Cardiac muscle cell (in vitro differentiated cells and primary cell): ENCODE results near the gene CAPN15. TPM values are rescaled to one million over a fixed set of nuclear protein-coding genes. Genes with fewer than 3 reads are reported as not detected.
"Not testable (repeated sequence)": the region's sequence is repeated elsewhere in the genome, so short reads cannot be mapped to it uniquely, and the experiment has no call there.

ENCODE experiments used
- DNase-seq, 2 donors: peaks; one replicate each; pipeline versions ENCODE4 v3.0.0 to v3.0.0-alpha.2; 2010 to 2017; ENCODE audit warnings: low read depth in 1 of 2, low spot score in 1 of 2
- H3K27ac ChIP-seq: fragments of 200-600 bp; sonication (generic); 2 replicates; pipeline ENCODE4 v1.5.1; 2016
- H3K27me3 ChIP-seq: fragments of 200-600 bp; sonication (generic); 2 replicates; pipeline ENCODE4 v1.6.0; 2016; ENCODE audit warnings: control low read depth
- H3K36me3 ChIP-seq: fragments of 200-600 bp; sonication (generic); 2 replicates; pipeline ENCODE4 v1.5.1; 2016; ENCODE audit warnings: control low read depth
- H3K4me1 ChIP-seq: fragments of 200-600 bp; sonication (generic); 2 replicates; pipeline ENCODE4 v1.8.1; 2017; ENCODE audit warnings: low read depth, mild to moderate bottlenecking, mixed run types
- H3K4me3 ChIP-seq: fragments of 200-600 bp; sonication (generic); 2 replicates; pipeline ENCODE4 v1.5.1; 2016; ENCODE audit warnings: mild to moderate bottlenecking
- H3K9me3 ChIP-seq: fragments of 200-600 bp; sonication (generic); 2 replicates; pipeline ENCODE4 v1.5.1; 2017; ENCODE audit warnings: low read depth, mild to moderate bottlenecking, control low read depth
- CTCF ChIP-seq: IDR thresholded peaks from 2 replicates; pipeline ENCODE4 v1.5.1; 2012; ENCODE audit warnings: low read depth, mild to moderate bottlenecking, low read length
- polyA plus RNA-seq: library from polyadenylated mRNA; unstranded; fragments of >200 nt; fragmentation: Nextera tagmentation; extraction: Ambion mirVana; gene quantifications from 2 replicates; pipeline ENCODE4 v1.2.1, GENCODE V29; 2016
- total RNA-seq: library from RNA; depleted of rRNA; stranded (reverse); fragments of >200 nt; gene quantifications from 2 replicates; pipeline ENCODE4 v1.2.3, GENCODE V29; 2016

Gene CAPN15
- total and polyA plus RNA-seq, 2 experiments from 2014 or later: 38.1 to 63.3 TPM

- TF ChIP-seq CTCF: no peak
- Histone ChIP-seq H3K27me3 (no peaks in the 10 kb centered on the region), H3K9me3 (no peaks in the 10 kb centered on the region)
These were observed 24.1 kb upstream of the CAPN15 start for GRCh38 chr16:503150-504071.

GRCh38 chr16:505479-506245, 21.9 kb upstream of the CAPN15 start:
- TF ChIP-seq CTCF: no peak
- Histone ChIP-seq H3K9me3 (no peaks in the 10 kb centered on the region), H3K36me3 (no peaks in the 10 kb centered on the region), H3K27ac (no peak overlapping the region), H3K4me1 (peaks cover 7% of the 10 kb centered on the region), H3K27me3 (no peaks in the 10 kb centered on the region), H3K4me3 (no peak overlapping the region)
- DNase-seq: no peak

More at GRCh38 chr16:503150-504071, 24.1 kb upstream of the CAPN15 start:
- DNase-seq: no peak
- H3K27ac ChIP-seq: no peak overlapping the region
- peaks cover 15% of the 10 kb centered on the region for H3K4me1 ChIP-seq
- H3K36me3 ChIP-seq: no peaks in the 10 kb centered on the region
- H3K4me3 ChIP-seq: no peak overlapping the region

GRCh38 chr16:506246-506546, 21.3 kb upstream of the CAPN15 start:
- Histone ChIP-seq H3K27ac (no peak overlapping the region), H3K4me3 (no peak overlapping the region)
- no peak for TF ChIP-seq CTCF

GRCh38 chr16:507527-507926, 20.0 kb upstream of the CAPN15 start:
- not testable (repeated sequence) for H3K27ac ChIP-seq, H3K27me3 ChIP-seq, H3K4me1 ChIP-seq, DNase-seq, H3K4me3 ChIP-seq, H3K36me3 ChIP-seq, H3K9me3 ChIP-seq

More at GRCh38 chr16:506246-506546, 21.3 kb upstream of the CAPN15 start:
- DNase-seq: no peak
- H3K27me3 ChIP-seq: no peaks in the 10 kb centered on the region
- no peaks in the 10 kb centered on the region for H3K36me3 ChIP-seq
- H3K9me3 ChIP-seq: no peaks in the 10 kb centered on the region
- peaks cover 1% of the 10 kb centered on the region for H3K4me1 ChIP-seq

- no peak for TF ChIP-seq CTCF
- no peak overlapping the region for H3K27ac ChIP-seq
- DNase-seq: no peak
These were observed 19.5 kb upstream of the CAPN15 start for GRCh38 chr16:507996-508395.

More at GRCh38 chr16:507996-508395, 19.5 kb upstream of the CAPN15 start:
- Histone ChIP-seq H3K27me3 (no peaks in the 10 kb centered on the region), H3K4me3 (no peak overlapping the region), H3K9me3 (no peaks in the 10 kb centered on the region), H3K4me1 (no peaks in the 10 kb centered on the region), H3K36me3 (no peaks in the 10 kb centered on the region)
